ENCODE measurements around the gene COL5A1. TPM values are rescaled to one million over a fixed set of nuclear protein-coding genes. Genes with fewer than 3 reads are reported as not detected.

COL5A1 gene
- total and polyA plus RNA-seq, 3 experiments from 2014 or later: 0.02 to 0.43 (median 0.13) TPM

DNA sequence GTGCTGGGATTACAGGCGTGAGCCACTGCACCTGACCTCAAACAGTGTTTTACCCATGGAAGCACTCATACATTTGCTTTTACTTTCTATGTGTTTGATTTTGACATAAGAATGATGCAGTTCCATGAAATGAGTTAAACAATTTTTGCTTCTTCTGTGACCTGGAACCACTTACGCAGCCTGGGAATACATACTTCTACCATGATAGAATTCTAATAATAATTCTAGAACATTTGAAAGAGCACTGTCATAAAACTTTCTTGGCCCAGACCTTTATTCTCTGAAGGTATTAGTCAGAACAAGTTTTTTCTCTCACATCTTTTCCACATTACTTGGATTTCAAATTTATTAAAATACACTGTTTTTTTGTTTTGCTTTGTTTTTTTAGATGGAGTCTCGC lies 25.3 kb upstream of the COL5A1 start:
- ChIA-PET POLR2A (no interaction called here), CTCF (no interaction called here)
- no peak overlapping the region for H3K27ac ChIP-seq (ENCODE audit: low read depth, low read length)
- H3K4me1 ChIP-seq (ENCODE audit: insufficient read depth, low read length): no peaks in the 10 kb centered on the region
- no peaks in the 10 kb centered on the region for H3K36me3 ChIP-seq (ENCODE audit: insufficient read depth, low read length)
- Mint-ChIP-seq H3K9me3 (peaks cover 12 to 20% (median 16%) of the 10 kb centered on the region in 5 donors), H3K4me3 (no peak overlapping the region), H3K36me3 (no peaks in the 10 kb centered on the region), H3K4me1 (no peaks in the 10 kb centered on the region), H3K27me3 (peaks cover 0 to 6% of the 10 kb centered on the region in 2 donors), H3K27ac (no peak overlapping the region)
- no peaks in the 10 kb centered on the region for H3K27me3 ChIP-seq (ENCODE audit: insufficient read depth, low read length, poor library complexity, severe bottlenecking)
- no peak overlapping the region for H3K4me3 ChIP-seq (ENCODE audit: low read length)
- no peak for DNase-seq
- no peaks in the 10 kb centered on the region for H3K9me3 ChIP-seq (ENCODE audit: low read length)

DNA sequence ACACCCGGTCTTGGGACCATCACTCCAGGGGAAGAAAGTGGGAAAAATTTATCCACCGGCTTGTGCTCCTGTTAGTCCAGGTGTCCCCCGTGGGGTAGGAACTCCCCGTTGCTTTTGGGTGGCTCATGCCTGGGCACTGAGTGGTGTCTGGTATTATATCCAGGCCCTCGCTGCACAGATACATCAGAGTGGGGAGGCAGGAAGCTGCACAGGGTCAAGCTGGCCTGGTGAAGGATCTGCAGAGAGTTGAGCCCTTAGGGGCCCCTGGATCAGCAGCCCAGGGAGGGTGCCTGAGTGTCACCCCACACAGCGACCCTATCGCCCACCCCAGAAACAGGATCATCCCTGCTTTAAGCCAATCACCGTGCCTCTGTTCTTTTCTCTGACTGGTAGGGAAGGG lies 24.4 kb upstream of the COL5A1 start:
- no peak overlapping the region for H3K4me3 Mint-ChIP-seq
- no peaks in the 10 kb centered on the region for H3K4me1 ChIP-seq (ENCODE audit: insufficient read depth, low read length)
- H3K4me3 ChIP-seq (ENCODE audit: low read length): no peak overlapping the region
- no peaks in the 10 kb centered on the region for H3K36me3 Mint-ChIP-seq
- no peaks in the 10 kb centered on the region for H3K4me1 Mint-ChIP-seq
- H3K27ac Mint-ChIP-seq: peak overlapping the region in 1 of 8 donors; percentile 47
- peaks cover 0 to 11% of the 10 kb centered on the region in 2 donors for H3K27me3 Mint-ChIP-seq
- no peaks in the 10 kb centered on the region for H3K9me3 ChIP-seq (ENCODE audit: low read length)
- H3K9me3 Mint-ChIP-seq: peaks cover 8 to 14% (median 10%) of the 10 kb centered on the region in 5 donors
- no peaks in the 10 kb centered on the region for H3K36me3 ChIP-seq (ENCODE audit: insufficient read depth, low read length)
- H3K27me3 ChIP-seq (ENCODE audit: insufficient read depth, low read length, poor library complexity, severe bottlenecking): no peaks in the 10 kb centered on the region
- DNase-seq: no peak
- H3K27ac ChIP-seq (ENCODE audit: low read depth, low read length): no peak overlapping the region
- ChIA-PET CTCF (no interaction called here), POLR2A (no interaction called here)

DNA sequence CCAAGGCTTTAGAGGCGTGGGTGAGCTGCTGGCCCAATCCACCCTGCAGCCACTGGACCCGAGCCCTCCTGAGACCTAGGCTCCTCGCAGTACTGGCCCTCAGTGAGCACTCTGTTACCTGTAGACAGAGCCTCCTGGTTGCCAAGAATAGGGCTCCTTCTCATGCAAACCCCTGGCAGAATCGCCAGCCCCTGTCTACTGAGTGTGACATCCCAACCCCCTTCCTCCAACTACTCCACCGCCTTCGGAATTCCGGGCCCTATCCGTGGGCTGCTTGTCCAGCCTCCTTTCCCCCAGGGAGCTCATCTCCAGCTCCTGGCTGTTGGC lies 23.8 kb upstream of the COL5A1 start:
- no peak overlapping the region for H3K4me3 ChIP-seq (ENCODE audit: low read length)
- H3K4me1 Mint-ChIP-seq: no peaks in the 10 kb centered on the region
- peaks cover 0 to 11% of the 10 kb centered on the region in 2 donors for H3K27me3 Mint-ChIP-seq
- H3K9me3 ChIP-seq (ENCODE audit: low read length): no peaks in the 10 kb centered on the region
- H3K27me3 ChIP-seq (ENCODE audit: insufficient read depth, low read length, poor library complexity, severe bottlenecking): no peaks in the 10 kb centered on the region
- DNase-seq: no peak
- H3K36me3 Mint-ChIP-seq: no peaks in the 10 kb centered on the region
- no peaks in the 10 kb centered on the region for H3K36me3 ChIP-seq (ENCODE audit: insufficient read depth, low read length)
- H3K27ac Mint-ChIP-seq: peak overlapping the region in 1 of 8 donors; percentile 14
- ChIA-PET POLR2A (no interaction called here), CTCF (no interaction called here)
- H3K4me3 Mint-ChIP-seq: no peak overlapping the region
- peaks cover 2 to 9% (median 5%) of the 10 kb centered on the region in 5 donors for H3K9me3 Mint-ChIP-seq
- H3K4me1 ChIP-seq (ENCODE audit: insufficient read depth, low read length): no peaks in the 10 kb centered on the region
- H3K27ac ChIP-seq (ENCODE audit: low read depth, low read length): no peak overlapping the region

DNA sequence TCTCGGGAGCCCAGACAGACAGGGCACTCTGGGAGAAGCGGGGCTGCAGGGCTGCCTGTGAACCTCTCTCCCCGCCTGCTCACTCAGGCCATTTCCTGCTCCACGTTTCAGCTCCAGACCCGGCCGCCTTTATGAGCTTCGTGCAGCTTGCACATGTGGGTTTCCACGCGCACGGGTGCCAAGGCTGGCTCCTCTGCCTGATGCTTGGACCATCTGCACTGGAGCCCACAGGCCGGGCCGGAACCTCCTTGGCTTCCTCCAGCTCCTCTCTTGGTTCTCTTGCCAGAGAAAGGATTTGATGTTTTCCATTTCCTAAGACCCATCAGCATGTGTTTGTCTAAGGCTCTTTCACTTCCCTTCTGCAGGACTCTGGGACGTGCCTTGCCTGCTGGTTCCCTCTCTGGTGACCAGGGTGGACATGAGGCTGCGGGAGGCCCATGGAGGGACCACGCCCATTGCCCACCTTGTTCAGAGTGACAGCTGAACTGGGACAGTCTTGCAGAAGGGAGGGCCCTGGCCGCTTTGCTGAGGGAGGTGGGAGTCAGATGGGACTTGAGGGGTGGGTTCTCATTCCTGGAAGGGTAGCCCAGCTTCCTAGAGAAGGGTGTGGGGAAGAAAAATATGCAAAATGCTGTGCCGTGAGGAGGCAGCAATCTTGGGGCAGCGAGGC lies 23.3 kb upstream of the COL5A1 start:
- Histone ChIP-seq H3K36me3 (ENCODE audit: insufficient read depth, low read length) (no peaks in the 10 kb centered on the region), H3K9me3 (ENCODE audit: low read length) (no peaks in the 10 kb centered on the region), H3K27ac (ENCODE audit: low read depth, low read length) (no peak overlapping the region), H3K4me1 (ENCODE audit: insufficient read depth, low read length) (no peaks in the 10 kb centered on the region), H3K27me3 (ENCODE audit: insufficient read depth, low read length, poor library complexity, severe bottlenecking) (no peaks in the 10 kb centered on the region), H3K4me3 (ENCODE audit: low read length) (no peak overlapping the region)
- H3K27ac Mint-ChIP-seq: no peak overlapping the region
- no peaks in the 10 kb centered on the region for H3K4me1 Mint-ChIP-seq
- no peak overlapping the region for H3K4me3 Mint-ChIP-seq
- DNase-seq: no peak
- ChIA-PET CTCF (no interaction called here), POLR2A (no interaction called here)
- H3K36me3 Mint-ChIP-seq: no peaks in the 10 kb centered on the region
- H3K9me3 Mint-ChIP-seq: peaks cover 0 to 6% (median 3%) of the 10 kb centered on the region in 5 donors
- peaks cover 0 to 14% of the 10 kb centered on the region in 2 donors for H3K27me3 Mint-ChIP-seq

DNA sequence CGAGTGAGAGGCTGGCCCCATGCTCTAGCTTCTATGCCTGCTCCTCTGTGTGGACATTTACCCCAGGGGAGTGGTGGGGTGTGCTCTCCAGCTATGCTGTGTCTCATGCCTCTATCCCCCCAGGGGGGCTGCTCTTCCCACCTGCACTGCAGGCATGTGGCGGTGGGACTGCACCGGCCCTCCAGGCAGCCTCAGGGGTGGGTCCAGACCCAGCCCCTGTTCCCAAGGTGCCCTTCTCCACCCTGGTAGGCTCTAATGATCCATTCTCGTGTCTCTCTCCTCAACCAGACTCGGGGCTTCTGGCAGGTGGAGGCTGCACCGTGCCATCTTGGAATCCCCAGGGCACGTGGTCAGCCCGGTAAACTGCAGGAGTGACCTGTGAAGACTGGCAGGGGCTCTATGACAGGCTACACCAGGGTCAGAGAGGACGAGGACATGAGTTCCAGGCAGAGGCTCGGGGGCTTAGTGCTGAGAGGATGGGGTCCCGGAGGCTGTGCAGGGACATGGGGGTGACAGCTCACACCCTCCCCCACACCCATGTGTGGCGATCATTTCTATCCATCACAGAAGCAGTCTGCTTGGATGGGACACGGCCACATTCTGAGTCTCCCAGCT lies 22.7 kb upstream of the COL5A1 start:
- H3K9me3 Mint-ChIP-seq: peaks cover 0 to 3% (median 2%) of the 10 kb centered on the region in 5 donors
- Histone ChIP-seq H3K4me3 (ENCODE audit: low read length) (no peak overlapping the region), H3K4me1 (ENCODE audit: insufficient read depth, low read length) (no peaks in the 10 kb centered on the region), H3K27me3 (ENCODE audit: insufficient read depth, low read length, poor library complexity, severe bottlenecking) (no peaks in the 10 kb centered on the region), H3K36me3 (ENCODE audit: insufficient read depth, low read length) (no peaks in the 10 kb centered on the region), H3K9me3 (ENCODE audit: low read length) (no peaks in the 10 kb centered on the region), H3K27ac (ENCODE audit: low read depth, low read length) (no peak overlapping the region)
- DNase-seq: no peak
- H3K4me3 Mint-ChIP-seq: no peak overlapping the region
- peaks cover 0 to 14% of the 10 kb centered on the region in 2 donors for H3K27me3 Mint-ChIP-seq
- H3K36me3 Mint-ChIP-seq: no peaks in the 10 kb centered on the region
- CTCF ChIA-PET: no interaction called here
- H3K27ac Mint-ChIP-seq: no peak overlapping the region
- H3K4me1 Mint-ChIP-seq: no peaks in the 10 kb centered on the region
- POLR2A ChIA-PET: no interaction called here

DNA sequence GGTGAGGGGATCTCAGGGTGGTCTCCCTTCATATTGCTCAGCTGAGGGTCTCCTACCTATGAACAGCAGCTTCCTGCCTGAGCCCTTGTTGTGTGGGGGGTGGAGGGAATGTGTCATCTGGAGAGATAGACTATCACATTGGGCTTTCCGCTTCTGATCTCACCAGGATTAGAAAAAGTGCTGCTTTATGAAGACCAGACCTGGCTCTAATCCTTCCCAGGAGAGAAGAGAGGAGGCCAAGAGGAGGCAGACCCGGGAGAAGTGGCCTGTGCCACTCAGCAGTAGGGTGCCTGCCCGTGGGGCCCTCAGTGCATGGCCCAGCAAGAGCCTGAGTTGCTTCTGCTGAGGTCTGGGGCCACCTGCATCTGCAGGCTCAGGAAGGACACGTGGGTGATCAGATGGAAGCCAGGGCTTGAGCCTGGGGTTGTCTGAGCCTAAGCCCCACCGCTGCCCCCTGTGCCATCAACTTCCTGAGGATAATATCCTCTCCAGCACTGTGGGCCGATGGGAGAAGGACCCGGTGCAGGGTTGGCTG lies 22.1 kb upstream of the COL5A1 start:
- no peaks in the 10 kb centered on the region for H3K9me3 ChIP-seq (ENCODE audit: low read length)
- H3K4me3 ChIP-seq (ENCODE audit: low read length): no peak overlapping the region
- Mint-ChIP-seq H3K36me3 (no peaks in the 10 kb centered on the region), H3K27me3 (peaks cover 0 to 16% of the 10 kb centered on the region in 2 donors), H3K9me3 (no peaks in the 10 kb centered on the region), H3K27ac (no peak overlapping the region), H3K4me3 (no peak overlapping the region), H3K4me1 (no peaks in the 10 kb centered on the region)
- no peak for DNase-seq
- ChIA-PET CTCF (no interaction called here), POLR2A (no interaction called here)
- no peaks in the 10 kb centered on the region for H3K4me1 ChIP-seq (ENCODE audit: insufficient read depth, low read length)
- H3K27ac ChIP-seq (ENCODE audit: low read depth, low read length): no peak overlapping the region
- H3K36me3 ChIP-seq (ENCODE audit: insufficient read depth, low read length): no peaks in the 10 kb centered on the region
- H3K27me3 ChIP-seq (ENCODE audit: insufficient read depth, low read length, poor library complexity, severe bottlenecking): no peaks in the 10 kb centered on the region

DNA sequence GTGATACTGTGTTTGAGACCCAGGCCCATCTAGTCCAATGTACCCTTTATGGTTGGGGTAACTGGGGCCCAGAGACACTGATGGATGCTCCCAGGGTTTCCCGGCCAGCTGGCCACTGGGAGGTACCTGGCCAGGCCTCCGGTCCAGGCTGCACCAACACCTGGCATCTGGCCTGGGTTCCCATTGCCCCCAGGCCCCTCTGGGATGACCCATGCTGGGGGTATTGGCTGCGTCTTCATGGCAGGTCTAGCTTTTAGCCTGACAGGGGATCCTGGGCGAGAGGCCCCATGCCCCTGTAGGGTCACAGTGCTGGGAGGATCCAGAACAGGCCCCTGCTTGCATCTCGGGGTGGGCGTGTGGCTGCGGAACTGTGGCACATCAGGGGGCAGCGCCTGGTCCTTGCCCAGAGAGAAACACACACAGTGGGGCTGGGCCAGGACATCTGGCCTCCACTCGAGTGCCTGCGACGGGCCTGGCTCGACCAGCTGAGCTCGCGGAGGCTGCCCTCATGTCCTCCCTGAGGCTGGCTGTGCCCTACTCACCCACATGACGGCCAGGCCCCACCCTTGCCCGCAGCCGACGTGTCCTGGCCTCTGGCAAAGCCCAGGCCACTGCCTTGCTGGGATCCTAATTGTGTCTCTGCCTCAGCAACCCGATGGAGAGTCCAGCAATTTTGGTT lies 21.5 kb upstream of the COL5A1 start:
- no peak overlapping the region for H3K27ac ChIP-seq (ENCODE audit: low read depth, low read length)
- Mint-ChIP-seq H3K4me3 (no peak overlapping the region), H3K27ac (no peak overlapping the region)

DNA sequence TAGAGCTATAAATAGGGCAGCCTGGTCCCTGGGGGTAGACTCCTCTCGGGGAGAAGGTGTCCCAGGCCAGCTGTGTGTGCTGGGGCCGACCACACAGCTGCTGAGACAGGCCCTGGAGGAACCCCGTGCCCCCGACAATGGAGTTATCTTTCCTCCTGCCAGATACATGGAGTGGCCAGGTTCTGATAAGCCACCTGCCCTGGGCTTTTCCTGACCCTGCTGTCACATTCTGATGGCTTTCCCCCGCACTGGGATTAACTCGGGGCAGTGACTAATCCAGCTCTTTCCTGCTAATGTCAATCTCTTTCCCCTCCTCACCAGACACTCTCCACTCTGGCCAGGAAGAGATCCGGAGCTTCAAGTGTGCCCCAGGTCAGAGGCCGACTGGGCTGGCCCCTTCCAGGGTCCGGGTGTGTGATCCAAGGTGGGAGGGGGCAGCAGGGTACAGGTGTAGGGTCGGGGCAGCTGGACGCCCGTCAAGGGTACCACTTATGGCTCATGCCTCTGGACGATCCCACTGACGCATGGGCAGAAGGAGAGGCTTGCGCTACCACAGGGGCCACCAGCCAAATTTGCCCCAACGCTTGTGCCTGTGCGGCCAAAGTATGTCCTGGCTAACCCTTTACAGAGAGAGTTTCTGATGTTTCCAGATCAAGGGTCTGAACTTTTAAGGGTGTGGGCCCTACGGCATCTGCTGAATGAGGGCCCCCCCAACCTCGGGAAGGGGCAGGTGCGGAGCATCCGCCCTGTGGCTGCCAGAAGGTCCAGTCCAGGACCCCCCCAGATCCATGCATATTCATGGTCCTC lies 20.6 kb upstream of the COL5A1 start:
- H3K27ac Mint-ChIP-seq: no peak overlapping the region
- Histone ChIP-seq H3K4me3 (ENCODE audit: low read length) (no peak overlapping the region), H3K9me3 (ENCODE audit: low read length) (no peaks in the 10 kb centered on the region), H3K36me3 (ENCODE audit: insufficient read depth, low read length) (no peaks in the 10 kb centered on the region), H3K27me3 (ENCODE audit: insufficient read depth, low read length, poor library complexity, severe bottlenecking) (no peaks in the 10 kb centered on the region), H3K4me1 (ENCODE audit: insufficient read depth, low read length) (no peaks in the 10 kb centered on the region), H3K27ac (ENCODE audit: low read depth, low read length) (no peak overlapping the region)
- no peaks in the 10 kb centered on the region for H3K9me3 Mint-ChIP-seq
- H3K27me3 Mint-ChIP-seq: peaks cover 0 to 22% of the 10 kb centered on the region in 2 donors
- ChIA-PET CTCF (no interaction called here), POLR2A (no interaction called here)
- no peaks in the 10 kb centered on the region for H3K4me1 Mint-ChIP-seq
- DNase-seq: no peak
- H3K36me3 Mint-ChIP-seq: no peaks in the 10 kb centered on the region
- no peak overlapping the region for H3K4me3 Mint-ChIP-seq

More for the DNA sequence above, 21.5 kb upstream of the COL5A1 start:
- Mint-ChIP-seq H3K9me3 (no peaks in the 10 kb centered on the region), H3K4me1 (no peaks in the 10 kb centered on the region), H3K36me3 (no peaks in the 10 kb centered on the region), H3K27me3 (peaks cover 0 to 22% of the 10 kb centered on the region in 2 donors)
- H3K27me3 ChIP-seq (ENCODE audit: insufficient read depth, low read length, poor library complexity, severe bottlenecking): no peaks in the 10 kb centered on the region
- ChIA-PET CTCF (no interaction called here), POLR2A (no interaction called here)
- DNase-seq: no peak
- no peaks in the 10 kb centered on the region for H3K36me3 ChIP-seq (ENCODE audit: insufficient read depth, low read length)
- no peaks in the 10 kb centered on the region for H3K4me1 ChIP-seq (ENCODE audit: insufficient read depth, low read length)
- no peak overlapping the region for H3K4me3 ChIP-seq (ENCODE audit: low read length)
- no peaks in the 10 kb centered on the region for H3K9me3 ChIP-seq (ENCODE audit: low read length)
